BLaER1 treated with 17β-estradiol and CSF1 and Interleukin-3, amounts not matched to agents 10 nM and 100 nM (cell line): Measurements from ENCODE around the gene C15orf39.

ENCODE experiments used
- H3K27ac ChIP-seq, 11 experiments: shearing (Covaris generic); formaldehyde crosslinking; 2 replicates each; pipeline ENCODE4 v1.8.1; 2022
- H3K27me3 ChIP-seq, 11 experiments: shearing (Covaris generic); formaldehyde crosslinking; 2 replicates each; pipeline ENCODE4 v1.8.1; 2022
- H3K36me3 ChIP-seq, 11 experiments: shearing (Covaris generic); formaldehyde crosslinking; 2 replicates each; pipeline ENCODE4 v1.8.1; 2022
- H3K4me1 ChIP-seq, 10 experiments: shearing (Covaris generic); formaldehyde crosslinking; 2 replicates each; pipeline ENCODE4 v1.8.1; 2022
- H3K4me2 ChIP-seq, 11 experiments: shearing (Covaris generic); formaldehyde crosslinking; 2 replicates each; pipeline ENCODE4 v1.8.1; 2022
- H3K4me3 ChIP-seq, 10 experiments: shearing (Covaris generic); formaldehyde crosslinking; 2 replicates each; pipeline ENCODE4 v1.8.1; 2022
- H3K9ac ChIP-seq, 11 experiments: shearing (Covaris generic); formaldehyde crosslinking; 2 replicates each; pipeline ENCODE4 v1.8.1; 2022
- H3K9me3 ChIP-seq, 11 experiments: shearing (Covaris generic); formaldehyde crosslinking; replicated peaks in 1 of 11; 2 replicates each; pipeline ENCODE4 v1.8.1; 2022
- H4K20me1 ChIP-seq, 11 experiments: shearing (Covaris generic); formaldehyde crosslinking; 2 replicates each; pipeline ENCODE4 v1.8.1; 2022
- Cebpa-rat ChIP-seq, 11 experiments: shearing (Covaris generic); IDR thresholded peaks; 2 replicates each; pipeline ENCODE4 v1.8.1; 2022

Gene C15orf39

GRCh38 chr15:75207618-75208500, 6.2 kb downstream of the C15orf39 start:
- Histone ChIP-seq H3K36me3 (peaks cover 73 to 80% (median 77%) of the 10 kb centered on the region in 11 experiments), H3K9me3 (no peaks in the 10 kb centered on the region), H3K27me3 (no peaks in the 10 kb centered on the region), H3K27ac (peak overlapping the region in 2 of 11 experiments; percentile 15 to 38; a peak in 2 of 22 replicates), H3K9ac (peak overlapping the region in 10 of 11 experiments; percentile 11 to 65 (median 42); a peak in 12 of 22 replicates), H4K20me1 (peaks cover 99 to 100% (median 100%) of the 10 kb centered on the region in 11 experiments), H3K4me2 (peak overlapping the region in 10 of 11 experiments; percentile 5 to 79 (median 64); a peak in 16 of 22 replicates), H3K4me3 (no peak overlapping the region), H3K4me1 (peaks cover 86 to 94% (median 89%) of the 10 kb centered on the region in 10 experiments)
- TF ChIP-seq Cebpa-rat (IDR thresholded peaks at IDR 0.05) = no peak

GRCh38 chr15:75208501-75209288, 7.0 kb downstream of the C15orf39 start:
- no peaks in the 10 kb centered on the region for H3K9me3 ChIP-seq
- H3K9ac ChIP-seq = peak overlapping the region in 10 of 11 experiments; percentile 5 to 65 (median 40); a peak in 12 of 22 replicates
- peak overlapping the region; percentile 35 to 79 (median 68); a peak in 21 of 22 replicates for H3K4me2 ChIP-seq
- H3K36me3 ChIP-seq = peaks cover 82 to 88% (median 85%) of the 10 kb centered on the region in 11 experiments
- no peaks in the 10 kb centered on the region for H3K27me3 ChIP-seq
- TF ChIP-seq Cebpa-rat (IDR thresholded peaks at IDR 0.05) = no peak
- no peak overlapping the region for H3K27ac ChIP-seq
- peaks cover 78 to 97% (median 86%) of the 10 kb centered on the region in 10 experiments for H3K4me1 ChIP-seq
- H3K4me3 ChIP-seq = no peak overlapping the region
- peaks cover 99 to 100% (median 100%) of the 10 kb centered on the region in 11 experiments for H4K20me1 ChIP-seq

GRCh38 chr15:75209289-75209676, 7.6 kb downstream of the C15orf39 start:
- H3K9me3 ChIP-seq = no peaks in the 10 kb centered on the region
- no peaks in the 10 kb centered on the region for H3K27me3 ChIP-seq
- peak overlapping the region in 10 of 11 experiments; percentile 5 to 65 (median 56); a peak in 17 of 22 replicates for H3K9ac ChIP-seq
- H3K4me3 ChIP-seq = no peak overlapping the region
- TF ChIP-seq Cebpa-rat (IDR thresholded peaks at IDR 0.05) = no peak
- peaks cover 86 to 94% (median 91%) of the 10 kb centered on the region in 11 experiments for H3K36me3 ChIP-seq
- H4K20me1 ChIP-seq = peaks cover 99 to 100% (median 100%) of the 10 kb centered on the region in 11 experiments
- peaks cover 72 to 97% (median 84%) of the 10 kb centered on the region in 10 experiments for H3K4me1 ChIP-seq
- peak overlapping the region; percentile 35 to 79 (median 68) for H3K4me2 ChIP-seq
- no peak overlapping the region for H3K27ac ChIP-seq

GRCh38 chr15:75210811-75211230, 9.1 kb downstream of the C15orf39 start:
- Histone ChIP-seq H3K36me3 (peaks cover 80 to 88% (median 85%) of the 10 kb centered on the region in 11 experiments), H3K9ac (peak overlapping the region in 10 of 11 experiments; percentile 5 to 65 (median 56); a peak in 16 of 22 replicates), H4K20me1 (peaks cover 99 to 100% (median 100%) of the 10 kb centered on the region in 11 experiments), H3K4me3 (peak overlapping the region in 1 of 10 experiments; percentile 38; a peak in 1 of 20 replicates), H3K27ac (peak overlapping the region in 7 of 11 experiments; percentile 3 to 65 (median 7); a peak in 6 of 22 replicates), H3K4me1 (peaks cover 70 to 97% (median 84%) of the 10 kb centered on the region in 10 experiments), H3K4me2 (peak overlapping the region; percentile 35 to 79 (median 68)), H3K9me3 (no peaks in the 10 kb centered on the region), H3K27me3 (no peaks in the 10 kb centered on the region)
- TF ChIP-seq Cebpa-rat (IDR thresholded peaks at IDR 0.05) = no peak

- peaks cover 73 to 94% (median 82%) of the 10 kb centered on the region in 10 experiments for H3K4me1 ChIP-seq
- no peaks in the 10 kb centered on the region for H3K27me3 ChIP-seq
- peak overlapping the region in 6 of 11 experiments; percentile 7 to 79 (median 72); a peak in 9 of 22 replicates for H3K4me2 ChIP-seq
- peaks cover 97 to 100% (median 100%) of the 10 kb centered on the region in 11 experiments for H4K20me1 ChIP-seq
- TF ChIP-seq Cebpa-rat (IDR thresholded peaks at IDR 0.05) = no peak
- H3K36me3 ChIP-seq = peaks cover 72 to 80% (median 78%) of the 10 kb centered on the region in 11 experiments
- H3K4me3 ChIP-seq = no peak overlapping the region
- no peak overlapping the region for H3K27ac ChIP-seq
- peak overlapping the region in 7 of 11 experiments; percentile 23 to 65 (median 39); a peak in 8 of 22 replicates for H3K9ac ChIP-seq
- H3K9me3 ChIP-seq = no peaks in the 10 kb centered on the region
Measured at GRCh38 chr15:75211436-75212199, 9.9 kb downstream of the C15orf39 start.

- H3K36me3 ChIP-seq = peaks cover 66 to 74% (median 72%) of the 10 kb centered on the region in 11 experiments
- no peak overlapping the region for H3K4me3 ChIP-seq
- H4K20me1 ChIP-seq = peaks cover 90 to 98% (median 93%) of the 10 kb centered on the region in 11 experiments
- H3K27me3 ChIP-seq = no peaks in the 10 kb centered on the region
- no peak overlapping the region for H3K27ac ChIP-seq
- no peak for TF ChIP-seq Cebpa-rat (IDR thresholded peaks at IDR 0.05)
- H3K9me3 ChIP-seq = no peaks in the 10 kb centered on the region
- H3K4me1 ChIP-seq = peaks cover 67 to 89% (median 77%) of the 10 kb centered on the region in 10 experiments
- peak overlapping the region in 2 of 11 experiments; percentile 7 to 75; a peak in 3 of 22 replicates for H3K4me2 ChIP-seq
- H3K9ac ChIP-seq = peak overlapping the region in 7 of 11 experiments; percentile 23 to 56 (median 39); a peak in 7 of 22 replicates
Measured at GRCh38 chr15:75212200-75212858, 10.6 kb downstream of the C15orf39 start.

- Histone ChIP-seq H4K20me1 (peaks cover 81 to 98% (median 92%) of the 10 kb centered on the region in 11 experiments), H3K4me2 (no peak overlapping the region), H3K27ac (no peak overlapping the region), H3K27me3 (no peaks in the 10 kb centered on the region), H3K4me3 (no peak overlapping the region), H3K9me3 (no peaks in the 10 kb centered on the region), H3K36me3 (peaks cover 56 to 65% (median 62%) of the 10 kb centered on the region in 11 experiments), H3K4me1 (peaks cover 58 to 79% (median 67%) of the 10 kb centered on the region in 10 experiments), H3K9ac (peak overlapping the region in 2 of 11 experiments; percentile 29 to 46; a peak in 2 of 22 replicates)
- TF ChIP-seq Cebpa-rat (IDR thresholded peaks at IDR 0.05) = no peak
Measured at GRCh38 chr15:75213212-75213767, 11.6 kb downstream of the C15orf39 start.
